HepG2 (cell line): ENCODE measurements around the gene CAPN2. TPM values are rescaled to one million over a fixed set of nuclear protein-coding genes. Genes with fewer than 3 reads are reported as not detected.

Experiments
- ATAC-seq: fragments of 200-7000 bp; cut with Tn5 transposase; 3 replicates; pipeline ENCODE4 v1.9.1; 2020; ENCODE audit warnings: mild to moderate bottlenecking, moderate library complexity
- BruUV-seq: library from RNA; stranded (reverse); fragments of 400-500 nt; replicated peaks from 2 replicates; lab custom pipeline; 2021; lab: Mats Ljungman, UMichigan
- CTCF ChIA-PET: fragments of 300-600 bp; formaldehyde crosslinking; extraction: SDS; loops from one replicate; lab custom pipeline; 2021; ENCODE audit warnings: low total read pairs, inconsistent platforms, low intra/inter-chr PET ratio; lab: Yijun Ruan, JAX
- POLR2A ChIA-PET: fragments of 350-600 bp; sonication (Branson Sonifier 250); formaldehyde crosslinking; loops from one replicate; lab custom pipeline; 2020; ENCODE audit warnings: antibody characterized with exemption, inconsistent platforms; lab: Yijun Ruan, JAX
- DNase-seq: peaks from one replicate; pipeline ENCODE4 v3.0.0-alpha.2; 2015; ENCODE audit warnings: low spot score
- FAIRE-seq: peaks from 3 replicates; lab custom pipeline; 2011; peaks lifted over from hg19 to GRCh38; lab: Jason Lieb, UNC
- H2AFZ ChIP-seq: one replicate; pipeline ENCODE4 v1.6.1; 2011; ENCODE audit warnings: low read length, inconsistent platforms
- H3K27ac ChIP-seq: fragments of 300-600 bp; 3 replicates; pipeline ENCODE4 v1.8.0; 2011; ENCODE audit warnings: mixed run types, mild to moderate bottlenecking, mixed read lengths, low read length, inconsistent platforms; ENCODE audit not compliant: insufficient read depth; ENCODE audit errors: extremely low read length
- H3K27me3 ChIP-seq, 2 experiments: fragments of 200-600 bp in 1 of 2; 2 replicates in 1 of 2; 3 replicates in 1 of 2; pipeline versions ENCODE4 v1.6.0 to v1.8.0; 2011; ENCODE audit warnings: low read length in 2 of 2, mild to moderate bottlenecking in 2 of 2, moderate library complexity in 2 of 2, inconsistent platforms in 1 of 2; ENCODE audit not compliant: insufficient read depth in 2 of 2, control insufficient read depth in 1 of 2
- H3K36me3 ChIP-seq, 2 experiments: fragments of 200-600 bp in 1 of 2; replicated peaks in 1 of 2; 2 replicates in 1 of 2; 3 replicates in 1 of 2; pipeline versions ENCODE4 v1.5.1 to v1.8.0; 2011; ENCODE audit warnings: low read length in 2 of 2, inconsistent platforms in 1 of 2; ENCODE audit not compliant: insufficient read depth in 2 of 2, control insufficient read depth in 1 of 2
- H3K4me1 ChIP-seq: 2 replicates; pipeline ENCODE4 v1.5.1; 2012; ENCODE audit warnings: low read length, inconsistent platforms; ENCODE audit not compliant: insufficient read depth
- H3K4me2 ChIP-seq: 2 replicates; pipeline ENCODE4 v1.6.0; 2011; ENCODE audit warnings: low read depth, low read length, inconsistent platforms
- H3K4me3 ChIP-seq, 3 experiments: fragments of 200-600 bp in 1 of 3; sonication (generic), shearing (Covaris generic) in 1 of 3; replicated peaks in 1 of 3; 2 replicates each; pipeline ENCODE4 v1.5.1; 2011 to 2016; ENCODE audit warnings: low read length in 3 of 3, inconsistent platforms in 2 of 3, low read depth in 2 of 3, mild to moderate bottlenecking in 2 of 3, control low read depth in 1 of 3, mixed read lengths in 1 of 3; ENCODE audit not compliant: insufficient read depth in 1 of 3
- H3K79me2 ChIP-seq: one replicate; pipeline ENCODE4 v1.6.1; 2011; ENCODE audit warnings: low read length, inconsistent platforms; ENCODE audit not compliant: insufficient read depth
- H3K9ac ChIP-seq: 2 replicates; pipeline ENCODE4 v1.6.0; 2011; ENCODE audit warnings: mild to moderate bottlenecking, low read depth, low read length, inconsistent platforms; ENCODE audit not compliant: insufficient read depth
- H3K9me3 ChIP-seq: 2 replicates; pipeline ENCODE4 v1.5.1; 2012; ENCODE audit warnings: mild to moderate bottlenecking, low read length
- H4K20me1 ChIP-seq: 2 replicates; pipeline ENCODE4 v1.6.0; 2011; ENCODE audit warnings: inconsistent platforms, mild to moderate bottlenecking, low read length, moderate library complexity; ENCODE audit not compliant: insufficient read depth
- ARNT2 ChIP-seq: sonication (generic); formaldehyde crosslinking; IDR thresholded peaks from 2 replicates; pipeline ENCODE4 v1.8.0; 2022; ENCODE audit warnings: mild to moderate bottlenecking, low read depth, missing genetic modification reagents, moderate library complexity
- FOXA3 ChIP-seq: IDR thresholded peaks from 2 replicates; pipeline ENCODE4 v1.6.1; 2016; ENCODE audit warnings: missing genetic modification reagents, missing compliant biosample characterization
- FOXC1 ChIP-seq: sonication (generic); formaldehyde crosslinking; IDR thresholded peaks from 2 replicates; pipeline ENCODE4 v1.8.0; 2022; ENCODE audit warnings: mild to moderate bottlenecking, missing genetic modification reagents, borderline replicate concordance
- HNRNPLL ChIP-seq: fragments of 200-400 bp; formaldehyde crosslinking; IDR thresholded peaks from 2 replicates; pipeline ENCODE4 v1.6.1; 2017; ENCODE audit warnings: mild to moderate bottlenecking, low read depth, low read length; ENCODE audit not compliant: poor library complexity, severe bottlenecking
- MTF2 ChIP-seq: sonication (generic); formaldehyde crosslinking; IDR thresholded peaks from 2 replicates; pipeline ENCODE4 v1.5.0; 2020; ENCODE audit warnings: missing genetic modification reagents, borderline replicate concordance
- NR2F2 ChIP-seq: IDR thresholded peaks from 2 replicates; pipeline ENCODE4 v1.6.1; 2012; ENCODE audit warnings: low read depth, inconsistent platforms, borderline replicate concordance
- RAD21 ChIP-seq: fragments of 450-650 bp; formaldehyde crosslinking; IDR thresholded peaks from 2 replicates; pipeline ENCODE4 v1.5.0; 2020; ENCODE audit warnings: mild to moderate bottlenecking
- RELA ChIP-seq: sonication (generic); formaldehyde crosslinking; IDR thresholded peaks from 2 replicates; pipeline ENCODE4 v1.4.0; 2020; ENCODE audit warnings: missing genetic modification reagents
- SIX1 ChIP-seq: sonication (generic); formaldehyde crosslinking; IDR thresholded peaks from 2 replicates; pipeline ENCODE4 v1.4.0; 2020; ENCODE audit warnings: missing genetic modification reagents, borderline replicate concordance
- ZFX ChIP-seq: sonication (generic); formaldehyde crosslinking; IDR thresholded peaks from 2 replicates; pipeline ENCODE4 v1.4.0; 2020; ENCODE audit warnings: mild to moderate bottlenecking, low read depth, missing genetic modification reagents, moderate library complexity
- ZNF674 ChIP-seq: sonication (generic); formaldehyde crosslinking; IDR thresholded peaks from 2 replicates; pipeline ENCODE4 v1.5.0; 2020; ENCODE audit warnings: low read depth, mild to moderate bottlenecking, missing genetic modification reagents
- WGBS: methylation state at CpG from one replicate; pipeline ENCODE4 v1.1.6; 2017; ENCODE audit warnings: low lambda C conversion rate; 5-methylcytosine and 5-hydroxymethylcytosine counted together
- in situ Hi-C: cut with HindIII; loops from 2 replicates; pipeline ENCODE4 v1.10.0; 2017; ENCODE audit warnings: low pct_unique_long_range_greater_than_20kb; ENCODE audit not compliant: extremely low pct_ligation_motif_present
- intact Hi-C: fragments of 100-400 bp; cut with micrococcal nuclease; formaldehyde crosslinking; loops from one replicate; pipeline ENCODE4 v1.10.0; 2022; ENCODE audit not compliant: unreplicated experiment
- polyA plus RNA-seq, 8 experiments: library from polyadenylated mRNA; depleted of rRNA in 3 of 8; stranded (reverse) in 7 of 8; unstranded in 1 of 8; fragments of >200 nt; fragmentation: Illumina TruSeq in 4 of 8; extraction: Trizol in 4 of 8; gene quantifications; 2 replicates each; pipeline versions ENCODE4 v1.2.1 to v1.2.3, GENCODE V29; 2011 to 2016; ENCODE audit warnings: low read depth in 4 of 8, missing spikeins in 1 of 8, mixed read lengths in 1 of 8; ENCODE audit not compliant: insufficient read depth in 1 of 8
- total RNA-seq, 5 experiments: library from RNA; depleted of rRNA; stranded (reverse); fragments of >200 nt; fragmentation: Illumina TruSeq; extraction: Trizol; gene quantifications; 2 replicates each; pipeline ENCODE4 v1.2.3, GENCODE V29; 2016; ENCODE audit warnings: low read depth in 1 of 5
- TF ChIP-seq, protein P1 (sequence below): sonication (generic); formaldehyde crosslinking; IDR thresholded peaks from 2 replicates; pipeline ENCODE4 v1.4.0; 2020; ENCODE audit warnings: missing genetic modification reagents
- TF ChIP-seq, protein P2 (sequence below), 2 experiments: sonication (generic) in 1 of 2; formaldehyde crosslinking in 1 of 2; IDR thresholded peaks; 2 replicates each; pipeline versions ENCODE4 v1.4.0 to v1.6.1; 2018 to 2020; ENCODE audit warnings: missing genetic modification reagents in 2 of 2, borderline replicate concordance in 1 of 2, low read depth in 1 of 2, mild to moderate bottlenecking in 1 of 2, missing biosample characterization in 1 of 2
- TF ChIP-seq, protein P3 (sequence below): sonication (generic); formaldehyde crosslinking; conservative IDR thresholded peaks from 2 replicates; pipeline ENCODE4 v1.4.0; 2020; ENCODE audit warnings: missing genetic modification reagents

The CAPN2 gene
- total and polyA plus RNA-seq, 2 of the 13 experiments (the other 11 are each of a cell fraction or from before 2014, with no cell fraction given): 6.2 to 7.4 TPM

DNA sequence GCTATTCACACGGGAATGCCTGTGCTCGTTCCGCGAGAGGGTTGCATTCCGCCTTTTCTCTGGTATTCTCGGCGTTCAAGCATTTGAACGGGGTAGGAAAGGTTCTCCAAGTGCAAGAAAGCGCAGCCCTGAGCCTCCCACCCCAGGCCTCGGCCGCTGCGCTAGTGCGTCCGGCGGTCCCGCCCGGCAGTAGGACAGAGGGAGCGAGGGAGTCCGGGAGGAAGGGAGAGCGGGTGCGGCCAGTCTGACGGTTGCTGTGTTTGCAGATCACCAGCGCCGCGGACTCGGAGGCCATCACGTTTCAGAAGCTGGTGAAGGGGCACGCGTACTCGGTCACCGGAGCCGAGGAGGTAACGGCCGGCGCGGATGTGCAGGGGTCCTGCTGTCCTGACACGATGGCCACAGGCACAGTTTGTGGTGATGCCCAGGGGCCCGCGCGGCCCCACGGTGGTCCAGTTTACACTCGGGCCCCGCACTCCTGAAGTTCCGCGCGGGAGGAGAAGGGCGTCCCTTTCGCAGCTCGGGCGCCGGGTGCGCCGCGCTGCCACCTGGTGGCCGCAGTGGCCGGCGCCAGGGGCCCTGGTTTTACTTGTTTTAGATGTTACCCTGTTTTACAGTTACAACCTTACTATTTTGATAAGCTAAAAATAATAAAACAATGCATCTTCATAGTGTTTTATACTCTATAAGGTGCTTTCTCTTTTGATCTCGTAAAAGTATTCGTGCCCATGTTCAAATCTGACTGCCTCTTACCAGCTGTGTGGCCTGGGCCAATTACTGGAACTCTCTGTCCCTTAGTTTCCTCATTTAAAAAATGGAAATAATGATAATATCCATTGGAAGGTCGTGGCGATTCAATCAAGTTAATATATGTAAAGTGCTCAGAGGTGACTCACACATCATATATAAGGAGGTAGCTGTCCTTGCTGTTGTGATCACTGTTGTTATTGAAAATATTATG, 36.7 kb downstream of the CAPN2 start:
- Histone ChIP-seq H3K9me3 (no peaks in the 10 kb centered on the region), H4K20me1 (no peaks in the 10 kb centered on the region), H3K27me3 (0 out of 5 replicates have a peak, but pooled peaks cover 0 to 2% of the 10 kb centered on the region in 2 experiments), H3K4me3 (peak overlapping the region in 1 of 3 experiments; percentile 57; a peak in 1 of 6 replicates), H2AFZ (no peak overlapping the region), H3K79me2 (no peaks in the 10 kb centered on the region), H3K27ac (no peak overlapping the region), H3K9ac (no peak overlapping the region), H3K4me2 (peak overlapping the region; percentile 70), H3K4me1 (peaks cover 17% of the 10 kb centered on the region), H3K36me3 (no peaks in the 10 kb centered on the region; a peak in 1 of 5 replicates)
- no TSS peak for BruUV-seq
- ATAC-seq: peak; percentile 78
- intact Hi-C loops (loop anchor here (1.0 to 5.0 kb wide), 2 partner anchors 37 to 51 kb away; partner anchors contain the start of gene CAPN2), in situ Hi-C loops (no loop called here)
- FAIRE-seq: no peak
- DNase-seq: no peak
- 67% methylated on average over 42 of the region's 61 CpGs for WGBS
- CTCF ChIA-PET: interaction anchor here (0.9 to 3.6 kb wide), 4 partner anchors 37 to 53 kb away, joined by 3 to 49 read pairs (median 12); partner anchors contain the start of gene CAPN2
- POLR2A ChIA-PET: no interaction called here
- TF ChIP-seq FOXA3 (CRISPR knock-in tag) (peak; percentile 10; the same call in 1 of the 2 replicates), MTF2 (CRISPR knock-in tag) (0 out of 2 replicates have a peak, but pooled peaks have one; percentile 37), RELA (CRISPR knock-in tag) (no peak), FOXC1 (0 out of 2 replicates have a peak, but pooled peaks have one; percentile 27), HNRNPLL (peak; percentile 36), ZNF674 (CRISPR knock-in tag) (no peak), RAD21 (peak; percentile 79), SIX1 (CRISPR knock-in tag) (no peak), ZFX (0 out of 2 replicates have a peak, but pooled peaks have one; percentile 13), NR2F2 (no peak), ARNT2 (CRISPR knock-in tag) (0 out of 2 replicates have a peak, but pooled peaks have one; percentile 29)
- TF ChIP-seq, protein P1, sequence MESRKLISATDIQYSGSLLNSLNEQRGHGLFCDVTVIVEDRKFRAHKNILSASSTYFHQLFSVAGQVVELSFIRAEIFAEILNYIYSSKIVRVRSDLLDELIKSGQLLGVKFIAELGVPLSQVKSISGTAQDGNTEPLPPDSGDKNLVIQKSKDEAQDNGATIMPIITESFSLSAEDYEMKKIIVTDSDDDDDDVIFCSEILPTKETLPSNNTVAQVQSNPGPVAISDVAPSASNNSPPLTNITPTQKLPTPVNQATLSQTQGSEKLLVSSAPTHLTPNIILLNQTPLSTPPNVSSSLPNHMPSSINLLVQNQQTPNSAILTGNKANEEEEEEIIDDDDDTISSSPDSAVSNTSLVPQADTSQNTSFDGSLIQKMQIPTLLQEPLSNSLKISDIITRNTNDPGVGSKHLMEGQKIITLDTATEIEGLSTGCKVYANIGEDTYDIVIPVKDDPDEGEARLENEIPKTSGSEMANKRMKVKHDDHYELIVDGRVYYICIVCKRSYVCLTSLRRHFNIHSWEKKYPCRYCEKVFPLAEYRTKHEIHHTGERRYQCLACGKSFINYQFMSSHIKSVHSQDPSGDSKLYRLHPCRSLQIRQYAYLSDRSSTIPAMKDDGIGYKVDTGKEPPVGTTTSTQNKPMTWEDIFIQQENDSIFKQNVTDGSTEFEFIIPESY (CRISPR knock-in tag): 0 out of 2 replicates have a peak, but pooled peaks have one; percentile 35
- TF ChIP-seq, protein P2, sequence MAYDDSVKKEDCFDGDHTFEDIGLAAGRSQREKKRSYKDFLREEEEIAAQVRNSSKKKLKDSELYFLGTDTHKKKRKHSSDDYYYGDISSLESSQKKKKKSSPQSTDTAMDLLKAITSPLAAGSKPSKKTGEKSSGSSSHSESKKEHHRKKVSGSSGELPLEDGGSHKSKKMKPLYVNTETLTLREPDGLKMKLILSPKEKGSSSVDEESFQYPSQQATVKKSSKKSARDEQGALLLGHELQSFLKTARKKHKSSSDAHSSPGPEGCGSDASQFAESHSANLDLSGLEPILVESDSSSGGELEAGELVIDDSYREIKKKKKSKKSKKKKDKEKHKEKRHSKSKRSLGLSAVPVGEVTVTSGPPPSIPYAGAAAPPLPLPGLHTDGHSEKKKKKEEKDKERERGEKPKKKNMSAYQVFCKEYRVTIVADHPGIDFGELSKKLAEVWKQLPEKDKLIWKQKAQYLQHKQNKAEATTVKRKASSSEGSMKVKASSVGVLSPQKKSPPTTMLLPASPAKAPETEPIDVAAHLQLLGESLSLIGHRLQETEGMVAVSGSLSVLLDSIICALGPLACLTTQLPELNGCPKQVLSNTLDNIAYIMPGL (CRISPR knock-in tag; IDR thresholded peaks at IDR 0.05; ENCODE audit: borderline replicate concordance in 1 of 2, low read depth in 1 of 2): 0 out of 4 replicates have a peak, but pooled peaks of 1 of the 2 experiments have one; percentile 43
- TF ChIP-seq, protein P3, sequence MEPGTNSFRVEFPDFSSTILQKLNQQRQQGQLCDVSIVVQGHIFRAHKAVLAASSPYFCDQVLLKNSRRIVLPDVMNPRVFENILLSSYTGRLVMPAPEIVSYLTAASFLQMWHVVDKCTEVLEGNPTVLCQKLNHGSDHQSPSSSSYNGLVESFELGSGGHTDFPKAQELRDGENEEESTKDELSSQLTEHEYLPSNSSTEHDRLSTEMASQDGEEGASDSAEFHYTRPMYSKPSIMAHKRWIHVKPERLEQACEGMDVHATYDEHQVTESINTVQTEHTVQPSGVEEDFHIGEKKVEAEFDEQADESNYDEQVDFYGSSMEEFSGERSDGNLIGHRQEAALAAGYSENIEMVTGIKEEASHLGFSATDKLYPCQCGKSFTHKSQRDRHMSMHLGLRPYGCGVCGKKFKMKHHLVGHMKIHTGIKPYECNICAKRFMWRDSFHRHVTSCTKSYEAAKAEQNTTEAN (CRISPR knock-in tag): no peak
